ENCODE results near the gene LCT.
A peak's percentile ranks its signal among the peaks of the same experiment; 100 is the strongest.

The LCT gene

DNA sequence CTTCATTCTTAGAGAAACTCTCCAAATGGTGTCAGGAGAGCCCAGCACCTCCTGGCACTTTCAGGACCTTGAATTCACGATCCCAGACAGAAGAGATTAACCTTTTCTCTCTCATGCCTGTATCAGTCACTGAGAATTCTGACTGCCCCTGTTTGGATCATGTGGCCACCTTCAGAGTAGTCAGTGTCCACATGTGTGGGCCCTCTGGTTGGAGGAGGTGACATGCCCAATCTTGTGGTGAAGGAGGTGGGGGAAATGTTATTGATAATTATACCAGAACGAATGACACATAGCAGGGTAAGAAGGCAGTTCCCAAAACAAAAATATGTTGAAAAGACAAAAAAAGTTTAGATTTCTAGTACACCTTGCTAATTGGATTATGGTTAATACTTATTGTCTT is 63.7 kb downstream of the LCT start:
- H3K4me3 ChIP-seq (ENCODE audit: low read depth in 1 of 2, low read length in 2 of 2) = no peak overlapping the region
- no peaks in the 10 kb centered on the region for H3K27me3 ChIP-seq (ENCODE audit: low read depth, low read length)
- peaks cover 0 to 2% of the 10 kb centered on the region in 2 donors for H3K9me3 ChIP-seq (ENCODE audit: control insufficient read depth in 1 of 2, low read length in 2 of 2)
- H3K27ac ChIP-seq (ENCODE audit: low read length) = no peak overlapping the region
- H3K36me3 ChIP-seq (ENCODE audit: control insufficient read depth in 1 of 2, insufficient read depth in 2 of 2, low read length in 2 of 2) = peaks cover 59 to 92% of the 10 kb centered on the region in 2 donors
- H3K4me1 ChIP-seq (ENCODE audit: control insufficient read depth in 1 of 2, insufficient read depth in 2 of 2, low read length in 2 of 2) = no peaks in the 10 kb centered on the region

DNA sequence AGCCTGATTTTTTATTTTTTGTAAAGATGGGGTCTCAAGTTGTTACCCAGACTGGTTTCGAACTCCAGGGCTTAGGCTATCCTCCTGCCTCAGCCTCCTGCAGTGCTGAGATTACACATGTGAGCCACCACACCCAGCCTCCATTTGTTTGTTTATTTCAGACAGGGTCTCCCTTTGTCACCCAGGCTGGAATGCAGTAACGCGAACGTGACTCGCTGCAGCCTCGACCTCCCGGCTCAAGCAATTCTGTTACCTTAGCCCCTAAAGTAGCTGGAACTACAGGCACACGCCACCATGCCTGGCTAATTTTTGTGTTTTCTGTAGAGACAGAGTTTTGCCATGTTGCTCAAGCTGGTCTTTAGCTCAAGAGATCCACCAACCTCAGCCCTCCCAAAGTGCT is 68.1 kb downstream of the LCT start:
- Histone ChIP-seq H3K4me1 (ENCODE audit: control insufficient read depth in 1 of 2, insufficient read depth in 2 of 2, low read length in 2 of 2) (no peaks in the 10 kb centered on the region), H3K4me3 (ENCODE audit: low read depth in 1 of 2, low read length in 2 of 2) (no peak overlapping the region), H3K27ac (ENCODE audit: low read length) (no peak overlapping the region), H3K36me3 (ENCODE audit: control insufficient read depth in 1 of 2, insufficient read depth in 2 of 2, low read length in 2 of 2) (peaks cover 45 to 84% of the 10 kb centered on the region in 2 donors), H3K9me3 (ENCODE audit: control insufficient read depth in 1 of 2, low read length in 2 of 2) (peaks cover 0 to 2% of the 10 kb centered on the region in 2 donors), H3K27me3 (ENCODE audit: low read depth, low read length) (no peaks in the 10 kb centered on the region)

DNA sequence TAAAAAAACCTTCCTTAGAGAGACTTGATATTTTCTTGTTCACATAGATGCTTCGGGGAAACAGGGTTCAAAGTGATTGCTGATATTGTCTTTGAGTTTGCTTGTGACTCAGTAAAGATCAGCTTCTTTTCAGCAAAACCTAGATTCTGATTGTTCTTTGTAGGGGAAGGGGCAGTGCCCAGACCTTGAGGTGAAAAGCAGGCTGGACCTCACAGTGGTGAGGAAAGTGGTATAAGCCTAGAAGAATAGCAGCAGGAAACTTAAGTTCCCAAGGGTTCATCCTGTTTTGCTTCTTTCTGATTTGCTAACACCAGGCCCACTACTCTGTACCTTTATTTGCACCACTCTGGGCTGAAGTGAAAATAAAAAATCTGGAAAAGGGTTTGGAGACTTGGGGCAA is 74.5 kb downstream of the LCT start:
- Histone ChIP-seq H3K36me3 (ENCODE audit: control insufficient read depth in 1 of 2, insufficient read depth in 2 of 2, low read length in 2 of 2) (peaks cover 41 to 72% of the 10 kb centered on the region in 2 donors), H3K27ac (ENCODE audit: low read length) (no peak overlapping the region), H3K4me1 (ENCODE audit: control insufficient read depth in 1 of 2, insufficient read depth in 2 of 2, low read length in 2 of 2) (no peaks in the 10 kb centered on the region), H3K9me3 (ENCODE audit: control insufficient read depth in 1 of 2, low read length in 2 of 2) (peaks cover 0 to under 1% of the 10 kb centered on the region in 2 donors), H3K27me3 (ENCODE audit: low read depth, low read length) (no peaks in the 10 kb centered on the region), H3K4me3 (ENCODE audit: low read depth in 1 of 2, low read length in 2 of 2) (no peak overlapping the region)

DNA sequence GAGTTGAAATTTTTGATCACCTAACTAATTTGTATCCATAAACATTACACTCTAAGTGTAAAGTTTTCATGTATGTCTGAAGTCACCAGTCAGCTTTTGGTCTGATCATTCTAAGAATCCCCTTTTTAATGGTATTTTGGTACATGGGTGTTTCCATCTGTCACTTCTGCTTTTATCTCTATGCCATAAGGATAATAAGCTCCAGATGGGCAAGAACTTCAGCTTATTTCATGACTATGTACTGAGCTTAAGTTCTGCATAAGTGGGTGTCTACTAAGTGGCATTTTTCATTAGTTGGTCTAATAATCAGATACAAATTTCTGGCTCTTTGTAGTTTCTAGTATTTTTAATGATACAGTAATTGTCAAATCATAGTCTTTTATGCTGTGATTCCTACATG is 75.0 kb downstream of the LCT start:
- Histone ChIP-seq H3K36me3 (ENCODE audit: control insufficient read depth in 1 of 2, insufficient read depth in 2 of 2, low read length in 2 of 2) (peaks cover 42 to 72% of the 10 kb centered on the region in 2 donors), H3K27me3 (ENCODE audit: low read depth, low read length) (no peaks in the 10 kb centered on the region), H3K4me3 (ENCODE audit: low read depth in 1 of 2, low read length in 2 of 2) (no peak overlapping the region), H3K9me3 (ENCODE audit: control insufficient read depth in 1 of 2, low read length in 2 of 2) (peaks cover 0 to 3% of the 10 kb centered on the region in 2 donors), H3K27ac (ENCODE audit: low read length) (no peak overlapping the region), H3K4me1 (ENCODE audit: control insufficient read depth in 1 of 2, insufficient read depth in 2 of 2, low read length in 2 of 2) (no peaks in the 10 kb centered on the region)

DNA sequence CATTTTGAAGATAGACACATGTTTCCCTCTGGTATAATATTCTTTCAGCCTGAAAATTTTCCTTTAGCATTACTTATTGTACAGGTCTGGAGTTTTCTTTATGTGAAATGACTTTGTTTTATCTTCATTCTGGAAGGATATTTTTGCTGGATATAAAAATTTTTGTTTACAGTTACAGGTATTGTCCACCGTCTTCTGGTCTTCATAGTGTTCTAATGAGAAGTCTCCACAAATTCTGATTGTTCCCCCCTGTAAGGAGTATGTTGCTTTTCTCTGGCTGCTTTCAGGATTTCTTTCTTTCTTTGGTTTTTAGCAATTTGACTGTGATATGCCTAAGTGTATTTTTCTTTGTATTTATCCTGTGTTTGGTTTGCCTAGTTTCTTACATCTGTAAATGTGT is 80.3 kb downstream of the LCT start:
- H3K27ac ChIP-seq (ENCODE audit: low read length) = no peak overlapping the region
- no peaks in the 10 kb centered on the region for H3K4me1 ChIP-seq (ENCODE audit: control insufficient read depth in 1 of 2, insufficient read depth in 2 of 2, low read length in 2 of 2)
- H3K9me3 ChIP-seq (ENCODE audit: control insufficient read depth in 1 of 2, low read length in 2 of 2) = peaks cover 7 to 13% of the 10 kb centered on the region in 2 donors
- peaks cover 45 to 65% of the 10 kb centered on the region in 2 donors for H3K36me3 ChIP-seq (ENCODE audit: control insufficient read depth in 1 of 2, insufficient read depth in 2 of 2, low read length in 2 of 2)
- H3K27me3 ChIP-seq (ENCODE audit: low read depth, low read length) = no peaks in the 10 kb centered on the region
- H3K4me3 ChIP-seq (ENCODE audit: low read depth in 1 of 2, low read length in 2 of 2) = no peak overlapping the region

DNA sequence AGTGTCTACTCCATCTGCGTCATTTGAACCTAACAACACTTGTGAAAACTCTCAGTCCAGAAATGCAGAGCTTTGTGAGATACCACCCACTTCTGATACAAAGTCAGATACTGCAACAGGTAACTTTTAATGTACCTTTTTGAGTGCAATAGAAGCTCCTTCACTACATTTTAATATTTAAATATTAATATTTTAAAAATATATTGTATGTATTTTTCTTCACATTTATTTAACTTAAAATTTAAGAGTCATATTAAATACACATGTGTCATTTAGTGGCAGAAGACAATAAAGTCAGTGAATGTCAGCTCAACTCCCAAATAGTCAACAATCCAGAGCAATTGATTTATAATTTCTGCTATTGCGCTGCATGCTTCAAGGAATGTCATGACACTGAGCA is 81.4 kb downstream of the LCT start:
- no peaks in the 10 kb centered on the region for H3K27me3 ChIP-seq (ENCODE audit: low read depth, low read length)
- peaks cover 37 to 58% of the 10 kb centered on the region in 2 donors for H3K36me3 ChIP-seq (ENCODE audit: control insufficient read depth in 1 of 2, insufficient read depth in 2 of 2, low read length in 2 of 2)
- no peak overlapping the region for H3K27ac ChIP-seq (ENCODE audit: low read length)
- no peaks in the 10 kb centered on the region for H3K4me1 ChIP-seq (ENCODE audit: control insufficient read depth in 1 of 2, insufficient read depth in 2 of 2, low read length in 2 of 2)
- peaks cover 7 to 13% of the 10 kb centered on the region in 2 donors for H3K9me3 ChIP-seq (ENCODE audit: control insufficient read depth in 1 of 2, low read length in 2 of 2)
- H3K4me3 ChIP-seq (ENCODE audit: low read depth in 1 of 2, low read length in 2 of 2) = no peak overlapping the region

DNA sequence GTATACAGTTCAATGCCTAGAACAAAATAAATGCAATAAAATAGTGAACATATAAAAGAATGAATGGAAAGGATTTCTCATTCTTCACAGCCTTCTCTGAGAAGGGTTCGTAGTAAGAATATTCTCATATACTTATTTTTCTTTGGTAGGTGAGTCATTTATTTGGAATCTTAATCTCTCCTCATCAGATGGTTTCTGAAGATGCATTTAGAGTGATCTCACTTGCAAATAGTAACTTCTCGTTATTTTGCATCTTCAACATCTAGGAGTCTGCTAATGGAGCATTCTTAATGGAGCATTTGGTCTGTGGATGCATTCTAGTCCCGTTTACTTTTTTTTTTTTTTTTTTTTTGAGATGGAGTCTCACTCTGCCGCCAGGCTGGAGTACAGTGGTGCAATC is 91.4 kb downstream of the LCT start:
- H3K27me3 ChIP-seq (ENCODE audit: low read depth, low read length) = no peaks in the 10 kb centered on the region
- no peak overlapping the region for H3K27ac ChIP-seq (ENCODE audit: low read length)
- H3K4me3 ChIP-seq (ENCODE audit: low read depth in 1 of 2, low read length in 2 of 2) = no peak overlapping the region
- peaks cover 10 to 17% of the 10 kb centered on the region in 2 donors for H3K36me3 ChIP-seq (ENCODE audit: control insufficient read depth in 1 of 2, insufficient read depth in 2 of 2, low read length in 2 of 2)
- peaks cover 9 to 27% of the 10 kb centered on the region in 2 donors for H3K4me1 ChIP-seq (ENCODE audit: control insufficient read depth in 1 of 2, insufficient read depth in 2 of 2, low read length in 2 of 2)
- H3K9me3 ChIP-seq (ENCODE audit: control insufficient read depth in 1 of 2, low read length in 2 of 2) = no peaks in the 10 kb centered on the region

DNA sequence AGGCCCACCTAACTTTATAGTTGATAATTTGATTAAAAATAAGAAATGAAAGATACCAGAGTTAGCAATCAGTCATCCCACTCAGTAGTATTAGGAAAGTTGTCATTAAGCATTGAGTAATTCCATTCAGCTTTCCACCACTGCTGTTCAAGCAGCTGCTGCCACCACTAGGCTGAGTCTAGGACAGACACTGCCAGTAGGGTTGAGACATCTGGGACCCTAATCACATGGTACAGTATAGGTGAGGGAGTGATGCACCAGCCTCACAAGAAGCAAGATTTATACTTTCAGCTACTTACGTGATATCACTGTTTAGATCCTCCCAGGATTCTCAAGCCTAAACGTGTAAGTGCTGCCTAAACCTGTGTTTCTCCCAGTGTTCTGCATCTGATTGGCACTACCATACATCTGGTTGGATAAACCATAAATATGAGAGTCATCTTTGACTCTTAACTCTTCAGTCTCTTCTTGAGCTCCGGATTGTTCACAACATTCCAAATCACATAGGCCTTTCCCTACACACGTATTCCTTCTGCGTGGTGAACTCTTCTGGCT is 92.1 kb downstream of the LCT start:
- Histone ChIP-seq H3K9me3 (ENCODE audit: control insufficient read depth in 1 of 2, low read length in 2 of 2) (no peaks in the 10 kb centered on the region), H3K36me3 (ENCODE audit: control insufficient read depth in 1 of 2, insufficient read depth in 2 of 2, low read length in 2 of 2) (peaks cover 6 to 14% of the 10 kb centered on the region in 2 donors), H3K27ac (ENCODE audit: low read length) (no peak overlapping the region), H3K4me1 (ENCODE audit: control insufficient read depth in 1 of 2, insufficient read depth in 2 of 2, low read length in 2 of 2) (peaks cover 9 to 27% of the 10 kb centered on the region in 2 donors), H3K27me3 (ENCODE audit: low read depth, low read length) (no peaks in the 10 kb centered on the region), H3K4me3 (ENCODE audit: low read depth in 1 of 2, low read length in 2 of 2) (no peak overlapping the region)

DNA sequence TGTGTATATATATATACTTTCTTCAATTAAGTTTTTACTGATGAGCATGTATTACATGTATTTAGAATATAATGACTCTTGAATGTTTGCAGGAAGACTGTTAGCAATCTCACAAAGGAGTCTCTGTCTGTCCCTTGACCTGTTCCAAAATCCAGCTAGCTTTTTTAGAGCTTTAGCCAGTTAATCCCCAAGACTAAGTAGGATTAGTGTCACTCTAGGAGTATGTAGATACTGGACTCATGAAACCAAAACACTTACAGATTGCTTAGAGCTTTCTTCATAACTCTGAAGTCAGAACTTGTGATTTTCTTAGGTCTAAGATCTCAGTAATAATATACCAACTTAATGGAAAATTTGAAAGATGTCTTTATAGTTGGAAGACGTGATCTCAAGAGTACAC is 93.1 kb downstream of the LCT start:
- H3K27me3 ChIP-seq (ENCODE audit: low read depth, low read length) = no peaks in the 10 kb centered on the region
- peaks cover under 1 to 8% of the 10 kb centered on the region in 2 donors for H3K36me3 ChIP-seq (ENCODE audit: control insufficient read depth in 1 of 2, insufficient read depth in 2 of 2, low read length in 2 of 2)
- no peaks in the 10 kb centered on the region for H3K9me3 ChIP-seq (ENCODE audit: control insufficient read depth in 1 of 2, low read length in 2 of 2)
- peaks cover 9 to 27% of the 10 kb centered on the region in 2 donors for H3K4me1 ChIP-seq (ENCODE audit: control insufficient read depth in 1 of 2, insufficient read depth in 2 of 2, low read length in 2 of 2)
- H3K27ac ChIP-seq (ENCODE audit: low read length) = peak overlapping the region; percentile 99
- H3K4me3 ChIP-seq (ENCODE audit: low read depth in 1 of 2, low read length in 2 of 2) = peak overlapping the region in 1 of 2 donors; percentile 26

DNA sequence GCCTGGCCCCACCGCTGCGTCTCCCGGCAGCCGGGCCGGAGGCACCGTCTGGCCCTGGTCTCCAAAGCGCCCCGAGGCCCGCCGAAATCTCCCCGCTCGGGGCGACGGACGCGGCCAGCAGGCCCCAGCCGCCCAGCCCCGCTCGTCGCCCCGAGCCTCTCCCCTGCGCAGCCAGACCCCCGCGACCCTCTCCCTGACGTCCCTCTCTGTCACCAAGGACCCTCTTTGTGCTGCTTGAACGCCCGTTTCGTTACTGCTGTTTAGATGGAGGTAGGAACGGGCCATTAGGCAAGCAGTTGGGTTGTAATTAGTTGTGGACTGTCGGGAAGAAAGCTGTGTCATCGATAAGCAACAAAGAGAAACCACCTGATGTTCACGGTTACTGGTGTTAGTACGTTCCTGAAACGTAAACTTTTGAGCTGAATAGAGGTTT is 94.6 kb downstream of the LCT start:
- Histone ChIP-seq H3K4me3 (ENCODE audit: low read depth in 1 of 2, low read length in 2 of 2) (peak overlapping the region; percentile 84 to 90), H3K27ac (ENCODE audit: low read length) (peak overlapping the region; percentile 99), H3K4me1 (ENCODE audit: control insufficient read depth in 1 of 2, insufficient read depth in 2 of 2, low read length in 2 of 2) (peaks cover 9 to 27% of the 10 kb centered on the region in 2 donors), H3K36me3 (ENCODE audit: control insufficient read depth in 1 of 2, insufficient read depth in 2 of 2, low read length in 2 of 2) (peaks cover 0 to 8% of the 10 kb centered on the region in 2 donors), H3K27me3 (ENCODE audit: low read depth, low read length) (no peaks in the 10 kb centered on the region), H3K9me3 (ENCODE audit: control insufficient read depth in 1 of 2, low read length in 2 of 2) (no peaks in the 10 kb centered on the region)

DNA sequence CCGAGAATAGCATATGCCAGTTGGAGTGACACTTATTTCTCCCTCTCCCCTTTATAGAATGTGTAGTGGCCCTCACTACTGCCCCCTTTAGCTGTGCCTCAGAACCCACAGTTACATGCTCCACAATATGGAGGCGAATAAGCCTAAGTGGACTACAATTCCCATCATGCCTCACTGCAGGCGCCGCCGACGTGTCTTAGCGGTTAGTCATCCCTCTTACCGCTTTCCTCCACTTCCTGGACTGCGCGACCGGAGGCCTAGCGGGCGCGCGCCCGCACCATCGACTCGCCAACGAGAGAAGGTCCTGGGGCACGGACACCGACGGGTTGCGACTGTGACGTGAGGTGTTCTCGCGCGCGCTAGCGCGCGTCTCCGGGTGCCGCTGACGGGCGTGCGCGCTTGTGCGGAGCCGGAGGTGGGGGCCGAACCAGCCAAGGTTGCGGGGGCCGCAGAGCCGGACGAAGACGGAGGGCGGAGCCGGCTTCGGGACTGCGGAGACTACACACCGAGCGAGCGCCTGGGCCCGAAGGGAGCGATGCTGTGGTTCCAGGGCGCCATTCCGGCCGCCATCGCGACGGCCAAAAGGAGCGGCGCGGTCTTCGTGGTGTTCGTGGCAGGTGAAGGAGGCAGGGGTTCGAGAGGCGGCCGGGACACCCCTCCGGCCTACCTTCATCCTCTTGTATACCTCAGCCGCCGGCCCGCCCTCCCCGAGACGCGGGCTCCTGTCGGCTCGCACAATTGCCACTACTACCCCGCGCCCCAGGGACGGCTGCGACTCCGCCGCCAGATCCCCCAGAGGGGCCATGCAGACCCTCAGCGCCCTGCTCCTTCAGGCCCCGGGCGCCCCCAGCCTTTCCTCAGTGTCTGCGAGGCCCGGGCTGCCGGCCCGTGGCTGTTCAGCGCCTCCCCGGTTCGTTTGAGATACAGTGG is 95.3 kb downstream of the LCT start, which contains the start of gene UBXN4:
Gene UBXN4 (plus strand): TSS at position 461 of the 930 bp plus-strand sequence. CDS start 75 bp downstream, at position 536.
- H3K4me3 ChIP-seq (ENCODE audit: low read depth in 1 of 2, low read length in 2 of 2) = peak within 1 kb of the TSS; percentile 84 to 90
- H3K27me3 ChIP-seq (ENCODE audit: low read depth, low read length) = no peaks in the 10 kb centered on the region
- no peaks in the 10 kb centered on the region for H3K9me3 ChIP-seq (ENCODE audit: control insufficient read depth in 1 of 2, low read length in 2 of 2)
- H3K36me3 ChIP-seq (ENCODE audit: control insufficient read depth in 1 of 2, insufficient read depth in 2 of 2, low read length in 2 of 2) = peaks cover 0 to 8% of the 10 kb centered on the region in 2 donors
- peak within 1 kb of the TSS; percentile 99 for H3K27ac ChIP-seq (ENCODE audit: low read length)
- H3K4me1 ChIP-seq (ENCODE audit: control insufficient read depth in 1 of 2, insufficient read depth in 2 of 2, low read length in 2 of 2) = peaks cover 9 to 27% of the 10 kb centered on the region in 2 donors
